Astrocyte (in vitro differentiated cells and primary cell): ENCODE data around the gene NPL. TPM values are rescaled to one million over a fixed set of nuclear protein-coding genes. Genes with fewer than 3 reads are reported as not detected.

Source experiments
- DNase-seq: peaks from one replicate; pipeline ENCODE4 v3.0.0-alpha.2; 2010; ENCODE audit warnings: low read depth
- FAIRE-seq: peaks from 2 replicates; lab custom pipeline; 2011; peaks lifted over from hg19 to GRCh38; lab: Jason Lieb, UNC
- H2AFZ ChIP-seq: 2 replicates; pipeline ENCODE4 v1.6.0; 2012; ENCODE audit warnings: low read depth, low read length, inconsistent platforms
- H3K27ac ChIP-seq: 2 replicates; pipeline ENCODE4 v1.5.1; 2011; ENCODE audit warnings: low read depth, low read length, inconsistent platforms
- H3K27me3 ChIP-seq: 2 replicates; pipeline ENCODE4 v1.6.0; 2011; ENCODE audit warnings: low read length, inconsistent platforms; ENCODE audit not compliant: insufficient read depth
- H3K36me3 ChIP-seq: 2 replicates; pipeline ENCODE4 v1.5.1; 2011; ENCODE audit warnings: low read length, inconsistent platforms; ENCODE audit not compliant: insufficient read depth
- H3K4me1 ChIP-seq: 2 replicates; pipeline ENCODE4 v1.5.1; 2011; ENCODE audit warnings: low read length, inconsistent platforms; ENCODE audit not compliant: insufficient read depth
- H3K4me2 ChIP-seq: 2 replicates; pipeline ENCODE4 v1.6.0; 2012; ENCODE audit warnings: low read length, inconsistent platforms
- H3K4me3 ChIP-seq: 2 replicates; pipeline ENCODE4 v1.5.1; 2011; ENCODE audit warnings: low read depth, mild to moderate bottlenecking, low read length, inconsistent platforms; ENCODE audit not compliant: insufficient read depth
- H3K79me2 ChIP-seq: 2 replicates; pipeline ENCODE4 v1.6.0; 2012; ENCODE audit warnings: mild to moderate bottlenecking, low read length, inconsistent platforms; ENCODE audit not compliant: insufficient read depth
- H3K9ac ChIP-seq: 2 replicates; pipeline ENCODE4 v1.6.0; 2012; ENCODE audit warnings: mild to moderate bottlenecking, low read length, inconsistent platforms
- H3K9me3 ChIP-seq: 2 replicates; pipeline ENCODE4 v1.5.1; 2012; ENCODE audit warnings: low read depth, mild to moderate bottlenecking, low read length, inconsistent platforms; ENCODE audit not compliant: insufficient read depth
- H4K20me1 ChIP-seq: 2 replicates; pipeline ENCODE4 v1.6.0; 2012; ENCODE audit warnings: low read length, inconsistent platforms; ENCODE audit not compliant: insufficient read depth
- H3K27ac Mint-ChIP-seq: one replicate; pipeline ENCODE4 v1.8.0; 2021; ENCODE audit warnings: mild to moderate bottlenecking, mixed read lengths; ENCODE audit not compliant: unreplicated experiment
- H3K27me3 Mint-ChIP-seq: one replicate; pipeline ENCODE4 v1.8.0; 2021; ENCODE audit warnings: low read depth, mixed read lengths; ENCODE audit not compliant: unreplicated experiment
- H3K36me3 Mint-ChIP-seq: one replicate; pipeline ENCODE4 v1.8.0; 2021; ENCODE audit warnings: low read depth, mixed read lengths; ENCODE audit not compliant: unreplicated experiment
- H3K4me1 Mint-ChIP-seq: one replicate; pipeline ENCODE4 v1.8.0; 2021; ENCODE audit warnings: low read depth, mixed read lengths; ENCODE audit not compliant: unreplicated experiment
- H3K4me3 Mint-ChIP-seq: one replicate; pipeline ENCODE4 v1.8.0; 2021; ENCODE audit warnings: mild to moderate bottlenecking, moderate library complexity, mixed read lengths; ENCODE audit not compliant: unreplicated experiment
- H3K9me3 Mint-ChIP-seq: one replicate; pipeline ENCODE4 v1.8.0; 2021; ENCODE audit warnings: mild to moderate bottlenecking, mixed read lengths; ENCODE audit not compliant: unreplicated experiment
- EZH2 ChIP-seq: IDR thresholded peaks from 2 replicates; pipeline ENCODE4 v1.6.1; 2012; ENCODE audit warnings: mild to moderate bottlenecking, low read length, inconsistent platforms; ENCODE audit not compliant: insufficient read depth
- total RNA-seq: library from RNA; stranded (reverse); gene quantifications from 2 replicates; pipeline ENCODE4 v1.2.1, GENCODE V29; 2021
- TF ChIP-seq, protein P1 (sequence below): IDR thresholded peaks from 2 replicates; pipeline ENCODE4 v1.5.1; 2011; ENCODE audit warnings: low read depth, mild to moderate bottlenecking, inconsistent platforms, low read length, moderate library complexity; ENCODE audit not compliant: insufficient read depth

Gene NPL
- total RNA-seq, 1 donor from 2014 or later, result 3.3 TPM

DNA sequence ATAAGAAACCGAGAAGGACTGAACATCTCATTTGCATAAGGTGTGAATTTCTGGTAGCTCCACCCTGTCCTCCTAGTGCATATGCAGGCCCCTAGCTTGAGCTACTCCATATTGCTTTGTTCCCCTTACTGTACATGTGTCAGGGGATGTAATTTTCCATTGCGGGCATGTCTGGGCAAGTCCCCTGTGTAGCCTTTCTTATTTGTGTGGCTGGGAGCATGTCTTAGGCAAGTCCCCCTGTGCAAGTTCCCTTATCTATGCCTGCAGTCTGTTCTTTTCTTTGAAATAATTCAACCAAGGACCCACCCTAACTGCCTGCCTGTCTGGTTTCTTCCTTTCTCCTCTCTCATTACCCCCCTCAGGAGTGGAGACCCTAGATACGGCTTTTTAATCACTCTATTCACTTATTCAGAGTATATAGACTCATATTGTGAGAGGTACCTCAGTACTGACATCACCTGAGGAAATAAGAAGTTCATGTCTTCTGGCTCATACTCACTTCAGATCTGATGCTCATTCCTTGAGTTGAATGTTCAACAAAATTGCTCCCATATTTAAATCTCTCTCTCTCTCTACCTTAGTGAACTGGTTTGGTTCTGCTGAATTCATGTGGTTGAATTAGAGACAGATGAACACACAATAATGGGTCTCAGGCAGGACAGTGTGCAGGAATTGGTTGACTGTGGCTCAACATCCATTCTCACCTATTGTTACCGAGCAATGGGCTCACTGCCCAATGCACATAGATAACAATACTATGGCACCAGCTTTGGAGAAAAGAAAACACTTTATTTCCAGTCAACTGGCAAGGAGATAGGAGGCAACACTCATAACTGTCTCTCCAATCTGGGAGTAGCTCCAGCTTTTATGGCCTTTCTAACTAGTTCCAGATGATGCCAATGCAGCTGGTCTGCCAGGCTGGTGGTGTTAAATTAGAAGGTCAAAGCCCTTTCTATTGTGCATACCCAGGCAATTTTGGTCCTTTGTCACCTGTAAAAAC lies 27.9 kb upstream of the NPL start:
- Histone ChIP-seq H2AFZ (peak overlapping the region; percentile 4), H3K9ac (no peak overlapping the region), H3K36me3 (no peaks in the 10 kb centered on the region), H3K27me3 (no peaks in the 10 kb centered on the region), H3K27ac (no peak overlapping the region), H3K79me2 (no peaks in the 10 kb centered on the region), H3K4me2 (no peak overlapping the region), H3K4me3 (no peak overlapping the region), H3K9me3 (no peaks in the 10 kb centered on the region), H4K20me1 (no peaks in the 10 kb centered on the region), H3K4me1 (no peaks in the 10 kb centered on the region)
- DNase-seq (no peak), FAIRE-seq (no peak)
- H3K9me3 Mint-ChIP-seq, result peaks cover 11% of the 10 kb centered on the region
- H3K27me3 Mint-ChIP-seq, result peaks cover 3% of the 10 kb centered on the region
- peaks cover 4% of the 10 kb centered on the region for H3K4me1 Mint-ChIP-seq
- TF ChIP-seq, protein P1, sequence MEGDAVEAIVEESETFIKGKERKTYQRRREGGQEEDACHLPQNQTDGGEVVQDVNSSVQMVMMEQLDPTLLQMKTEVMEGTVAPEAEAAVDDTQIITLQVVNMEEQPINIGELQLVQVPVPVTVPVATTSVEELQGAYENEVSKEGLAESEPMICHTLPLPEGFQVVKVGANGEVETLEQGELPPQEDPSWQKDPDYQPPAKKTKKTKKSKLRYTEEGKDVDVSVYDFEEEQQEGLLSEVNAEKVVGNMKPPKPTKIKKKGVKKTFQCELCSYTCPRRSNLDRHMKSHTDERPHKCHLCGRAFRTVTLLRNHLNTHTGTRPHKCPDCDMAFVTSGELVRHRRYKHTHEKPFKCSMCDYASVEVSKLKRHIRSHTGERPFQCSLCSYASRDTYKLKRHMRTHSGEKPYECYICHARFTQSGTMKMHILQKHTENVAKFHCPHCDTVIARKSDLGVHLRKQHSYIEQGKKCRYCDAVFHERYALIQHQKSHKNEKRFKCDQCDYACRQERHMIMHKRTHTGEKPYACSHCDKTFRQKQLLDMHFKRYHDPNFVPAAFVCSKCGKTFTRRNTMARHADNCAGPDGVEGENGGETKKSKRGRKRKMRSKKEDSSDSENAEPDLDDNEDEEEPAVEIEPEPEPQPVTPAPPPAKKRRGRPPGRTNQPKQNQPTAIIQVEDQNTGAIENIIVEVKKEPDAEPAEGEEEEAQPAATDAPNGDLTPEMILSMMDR, result no peak
- TF ChIP-seq EZH2, result no peak
- H3K27ac Mint-ChIP-seq, result peak overlapping the region; percentile 82
- H3K4me3 Mint-ChIP-seq, result no peak overlapping the region
- no peaks in the 10 kb centered on the region for H3K36me3 Mint-ChIP-seq

DNA sequence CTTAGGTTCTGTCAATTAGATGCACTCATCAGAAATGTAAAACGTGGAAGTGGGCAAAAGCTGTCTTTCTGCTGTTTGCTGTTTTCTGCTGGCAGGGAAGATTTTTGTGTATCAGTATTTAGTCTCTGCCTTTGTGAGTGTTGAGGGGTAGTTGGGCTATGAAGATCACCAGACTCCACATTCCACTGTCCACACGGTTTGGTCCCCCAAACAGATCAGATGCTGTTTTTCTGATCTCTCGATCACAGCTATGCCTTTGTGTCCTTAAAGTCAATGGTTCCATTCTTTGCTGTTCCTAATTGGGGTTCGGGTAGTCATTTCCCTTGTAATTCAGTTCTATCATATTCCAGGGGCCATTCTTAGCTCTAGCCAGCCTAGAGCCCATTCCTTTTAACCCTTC lies 27.0 kb upstream of the NPL start:
- no peak for FAIRE-seq
- Mint-ChIP-seq H3K27me3 (peaks cover 3% of the 10 kb centered on the region), H3K27ac (no peak overlapping the region), H3K36me3 (no peaks in the 10 kb centered on the region), H3K4me1 (peaks cover 4% of the 10 kb centered on the region), H3K4me3 (no peak overlapping the region), H3K9me3 (peaks cover 11% of the 10 kb centered on the region)
- no peak overlapping the region for H3K4me3 ChIP-seq
- no peak overlapping the region for H3K4me2 ChIP-seq
- H3K4me1 ChIP-seq, result no peaks in the 10 kb centered on the region
- no peaks in the 10 kb centered on the region for H3K36me3 ChIP-seq
- no peaks in the 10 kb centered on the region for H3K9me3 ChIP-seq
- H3K79me2 ChIP-seq, result no peaks in the 10 kb centered on the region
- H3K9ac ChIP-seq, result no peak overlapping the region
- H3K27me3 ChIP-seq, result no peaks in the 10 kb centered on the region
- no peak overlapping the region for H3K27ac ChIP-seq
- TF ChIP-seq, protein P1, result no peak
- TF ChIP-seq EZH2, result no peak
- no peak for DNase-seq
- H4K20me1 ChIP-seq, result no peaks in the 10 kb centered on the region
- H2AFZ ChIP-seq, result no peak overlapping the region
